Peyer's patch (tissue), 4 donors: ENCODE results near the gene C12orf43.

Experiments used
- CTCF ChIP-seq, 6 experiments: fragments of 450-650 bp in 4 of 6; fragments of 200-600 bp in 2 of 6; sonication (generic) in 1 of 6; IDR thresholded peaks; one replicate each; pipeline ENCODE4 v1.5.1; 2017 to 2019; ENCODE audit warnings: antibody characterized with exemption in 6 of 6, mild to moderate bottlenecking in 3 of 6, moderate library complexity in 1 of 6
- POLR2A ChIP-seq, 2 donors: fragments of 450-650 bp; IDR thresholded peaks; one replicate each; pipeline ENCODE4 v1.5.1; 2017; ENCODE audit warnings: antibody characterized with exemption in 2 of 2, mild to moderate bottlenecking in 2 of 2, moderate library complexity in 2 of 2

- no peak for TF ChIP-seq CTCF (IDR thresholded peaks at IDR 0.05)
- TF ChIP-seq POLR2A (IDR thresholded peaks at IDR 0.05) = no peak
Measured at GRCh38 chr12:120990487-120991055, 25.7 kb downstream of the C12orf43 start.
